Liver (tissue), 9 donors: Measurements from ENCODE around the gene SLC24A3. TPM values are rescaled to one million over a fixed set of nuclear protein-coding genes. Genes with fewer than 3 reads are reported as not detected.

ENCODE experiments used
- DNase-seq: peaks from one replicate; pipeline ENCODE4 v3.0.0-alpha.2; 2017; ENCODE audit warnings: low spot score
- H3K27ac ChIP-seq, 2 donors: one replicate each; pipeline ENCODE4 v1.7.0; 2013; ENCODE audit warnings: inconsistent platforms in 2 of 2, low read length in 2 of 2, control low read depth in 1 of 2, low read depth in 1 of 2, mild to moderate bottlenecking in 1 of 2
- H3K27me3 ChIP-seq, 4 donors: one replicate each; pipeline versions ENCODE4 v1.6.1 to v1.7.0; 2013; ENCODE audit warnings: low read length in 3 of 4, inconsistent platforms in 1 of 4, mild to moderate bottlenecking in 1 of 4, moderate library complexity in 1 of 4; ENCODE audit not compliant: control insufficient read depth in 4 of 4, insufficient read depth in 4 of 4
- H3K36me3 ChIP-seq, 4 donors: one replicate each; pipeline versions ENCODE4 v1.6.1 to v1.7.0; 2013; ENCODE audit warnings: low read length in 3 of 4, mild to moderate bottlenecking in 3 of 4, low read depth in 1 of 4, moderate library complexity in 1 of 4; ENCODE audit not compliant: control insufficient read depth in 4 of 4, insufficient read depth in 3 of 4
- H3K4me1 ChIP-seq, 4 donors: one replicate each; pipeline versions ENCODE4 v1.6.1 to v1.7.0; 2013; ENCODE audit warnings: low read length in 3 of 4, mild to moderate bottlenecking in 3 of 4, moderate library complexity in 1 of 4; ENCODE audit not compliant: control insufficient read depth in 4 of 4, insufficient read depth in 4 of 4
- H3K4me3 ChIP-seq, 3 donors: one replicate each; pipeline versions ENCODE4 v1.6.1 to v1.7.0; 2013; ENCODE audit warnings: low read length in 3 of 3, control low read depth in 1 of 3, low read depth in 1 of 3, mild to moderate bottlenecking in 1 of 3
- H3K9ac ChIP-seq, 2 donors: one replicate each; pipeline ENCODE4 v1.7.0; 2013; ENCODE audit warnings: low read length in 2 of 2, mild to moderate bottlenecking in 2 of 2, moderate library complexity in 2 of 2, control low read depth in 1 of 2, low read depth in 1 of 2
- H3K9me3 ChIP-seq, 4 donors: one replicate each; pipeline versions ENCODE4 v1.6.1 to v1.7.0; 2013; ENCODE audit warnings: low read length in 3 of 4; ENCODE audit not compliant: control insufficient read depth in 4 of 4
- ATF3 ChIP-seq: IDR thresholded peaks from 2 replicates; pipeline ENCODE4 v1.6.1; 2016; ENCODE audit warnings: antibody characterized with exemption
- EGR1 ChIP-seq, 2 donors: IDR thresholded peaks; 2 replicates each; pipeline ENCODE4 v1.6.1; 2016 to 2018; ENCODE audit warnings: antibody characterized with exemption in 2 of 2, low read depth in 2 of 2
- FOXA1 ChIP-seq: IDR thresholded peaks from 2 replicates; pipeline ENCODE4 v1.6.1; 2016; ENCODE audit warnings: antibody characterized with exemption
- FOXA2 ChIP-seq: IDR thresholded peaks from 2 replicates; pipeline ENCODE4 v1.6.1; 2016; ENCODE audit warnings: antibody characterized with exemption
- GABPA ChIP-seq, 2 donors: IDR thresholded peaks in 1 of 2; conservative IDR thresholded peaks in 1 of 2; 2 replicates each; pipeline ENCODE4 v1.6.1; 2016; ENCODE audit warnings: antibody characterized with exemption in 2 of 2, mild to moderate bottlenecking in 1 of 2, moderate library complexity in 1 of 2
- HNF4A ChIP-seq, 2 donors: conservative IDR thresholded peaks; 2 replicates each; pipeline ENCODE4 v1.6.1; 2016; ENCODE audit warnings: antibody characterized with exemption in 2 of 2, mild to moderate bottlenecking in 2 of 2
- HNF4G ChIP-seq: IDR thresholded peaks from 2 replicates; pipeline ENCODE4 v1.6.1; 2016; ENCODE audit warnings: antibody characterized with exemption
- JUND ChIP-seq, 2 donors: IDR thresholded peaks; 2 replicates each; pipeline ENCODE4 v1.6.1; 2016; ENCODE audit warnings: antibody characterized with exemption in 2 of 2
- NR2F2 ChIP-seq: IDR thresholded peaks from 2 replicates; pipeline ENCODE4 v1.6.1; 2016; ENCODE audit warnings: antibody characterized with exemption
- RAD21 ChIP-seq, 2 donors: IDR thresholded peaks; 2 replicates each; pipeline ENCODE4 v1.6.1; 2016; ENCODE audit warnings: antibody characterized with exemption in 2 of 2, mild to moderate bottlenecking in 2 of 2
- RXRA ChIP-seq, 2 donors: IDR thresholded peaks; 2 replicates each; pipeline ENCODE4 v1.6.1; 2017 to 2018; ENCODE audit warnings: antibody characterized with exemption in 2 of 2, mild to moderate bottlenecking in 1 of 2
- SP1 ChIP-seq: IDR thresholded peaks from 2 replicates; pipeline ENCODE4 v1.6.1; 2018; ENCODE audit warnings: antibody characterized with exemption, mild to moderate bottlenecking
- TAF1 ChIP-seq: conservative IDR thresholded peaks from 2 replicates; pipeline ENCODE4 v1.6.1; 2016; ENCODE audit warnings: antibody characterized with exemption, mild to moderate bottlenecking
- YY1 ChIP-seq: IDR thresholded peaks from 2 replicates; pipeline ENCODE4 v1.6.1; 2016; ENCODE audit warnings: antibody characterized with exemption, mild to moderate bottlenecking
- ZBTB33 ChIP-seq: IDR thresholded peaks from 2 replicates; pipeline ENCODE4 v1.6.1; 2016; ENCODE audit warnings: antibody characterized with exemption
- WGBS: extraction: QIAGEN DNeasy Blood & Tissue Kit; methylation state at CpG from one replicate; pipeline ENCODE4 v1.1.7; 2013; 5-methylcytosine and 5-hydroxymethylcytosine counted together
- polyA plus RNA-seq, 2 donors: library from polyadenylated mRNA; stranded (reverse) in 1 of 2; unstranded in 1 of 2; fragments of 200-250 nt in 1 of 2; fragments of >200 nt in 1 of 2; fragmentation: Nextera tagmentation in 1 of 2; extraction: Ambion mirVana in 1 of 2; gene quantifications; one replicate each; pipeline versions ENCODE4 v1.2.1 to v1.2.3, GENCODE V29; 2013 to 2015
- total RNA-seq, 2 donors: library from RNA; depleted of rRNA; stranded (reverse); fragments of >200 nt; gene quantifications; one replicate each; pipeline ENCODE4 v1.2.3, GENCODE V29; 2014
- TF ChIP-seq, protein P1 (sequence below): IDR thresholded peaks from 2 replicates; pipeline ENCODE4 v1.6.1; 2016; ENCODE audit warnings: antibody characterized with exemption
- TF ChIP-seq, protein P2 (sequence below): IDR thresholded peaks from 2 replicates; pipeline ENCODE4 v1.6.1; 2016; ENCODE audit warnings: antibody characterized with exemption, mild to moderate bottlenecking
- TF ChIP-seq, protein P3 (sequence below): fragments of 150-350 bp; IDR thresholded peaks from 2 replicates; pipeline ENCODE4 v1.5.1; 2017; ENCODE audit warnings: improper control_type of control experiment, low read depth, low read length; ENCODE audit not compliant: missing input control
- donor health status: healthy.
- donor health status: healthy.
- donor health status: healthy.
- donor health status: healthy.
- donor health status: healthy.

The SLC24A3 gene
- total and polyA plus RNA-seq, 4 donors = 0.28 to 1.8 (median 0.46) TPM

- TF ChIP-seq ZBTB33 (no peak), GABPA (IDR thresholded peaks at IDR 0.05 in 1 of 2, conservative IDR thresholded peaks at IDR 0.05 in 1 of 2) (no peak), HNF4G (no peak)
Measured at GRCh38 chr20:19275038-19275629, 62.7 kb downstream of the SLC24A3 start (continued).

GRCh38 chr20:19275630-19276071 lies 63.2 kb downstream of the SLC24A3 start:
- H3K36me3 ChIP-seq = no peaks in the 10 kb centered on the region
- peaks cover 0 to 3% (median 2%) of the 10 kb centered on the region in 4 donors for H3K27me3 ChIP-seq
- H3K27ac ChIP-seq = peak overlapping the region in 1 of 2 donors; percentile 62
- H3K4me1 ChIP-seq = no peaks in the 10 kb centered on the region
- no peak for TF ChIP-seq ATF3
- TF ChIP-seq, protein P1, sequence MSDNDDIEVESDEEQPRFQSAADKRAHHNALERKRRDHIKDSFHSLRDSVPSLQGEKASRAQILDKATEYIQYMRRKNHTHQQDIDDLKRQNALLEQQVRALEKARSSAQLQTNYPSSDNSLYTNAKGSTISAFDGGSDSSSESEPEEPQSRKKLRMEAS = no peak
- TF ChIP-seq FOXA1 = no peak
- no peak for TF ChIP-seq JUND (IDR thresholded peaks at IDR 0.05)
- no peak for TF ChIP-seq FOXA2
- TF ChIP-seq, protein P2, sequence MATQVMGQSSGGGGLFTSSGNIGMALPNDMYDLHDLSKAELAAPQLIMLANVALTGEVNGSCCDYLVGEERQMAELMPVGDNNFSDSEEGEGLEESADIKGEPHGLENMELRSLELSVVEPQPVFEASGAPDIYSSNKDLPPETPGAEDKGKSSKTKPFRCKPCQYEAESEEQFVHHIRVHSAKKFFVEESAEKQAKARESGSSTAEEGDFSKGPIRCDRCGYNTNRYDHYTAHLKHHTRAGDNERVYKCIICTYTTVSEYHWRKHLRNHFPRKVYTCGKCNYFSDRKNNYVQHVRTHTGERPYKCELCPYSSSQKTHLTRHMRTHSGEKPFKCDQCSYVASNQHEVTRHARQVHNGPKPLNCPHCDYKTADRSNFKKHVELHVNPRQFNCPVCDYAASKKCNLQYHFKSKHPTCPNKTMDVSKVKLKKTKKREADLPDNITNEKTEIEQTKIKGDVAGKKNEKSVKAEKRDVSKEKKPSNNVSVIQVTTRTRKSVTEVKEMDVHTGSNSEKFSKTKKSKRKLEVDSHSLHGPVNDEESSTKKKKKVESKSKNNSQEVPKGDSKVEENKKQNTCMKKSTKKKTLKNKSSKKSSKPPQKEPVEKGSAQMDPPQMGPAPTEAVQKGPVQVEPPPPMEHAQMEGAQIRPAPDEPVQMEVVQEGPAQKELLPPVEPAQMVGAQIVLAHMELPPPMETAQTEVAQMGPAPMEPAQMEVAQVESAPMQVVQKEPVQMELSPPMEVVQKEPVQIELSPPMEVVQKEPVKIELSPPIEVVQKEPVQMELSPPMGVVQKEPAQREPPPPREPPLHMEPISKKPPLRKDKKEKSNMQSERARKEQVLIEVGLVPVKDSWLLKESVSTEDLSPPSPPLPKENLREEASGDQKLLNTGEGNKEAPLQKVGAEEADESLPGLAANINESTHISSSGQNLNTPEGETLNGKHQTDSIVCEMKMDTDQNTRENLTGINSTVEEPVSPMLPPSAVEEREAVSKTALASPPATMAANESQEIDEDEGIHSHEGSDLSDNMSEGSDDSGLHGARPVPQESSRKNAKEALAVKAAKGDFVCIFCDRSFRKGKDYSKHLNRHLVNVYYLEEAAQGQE = no peak
- no peak for TF ChIP-seq ZBTB33
- TF ChIP-seq TAF1 = no peak
- peak; percentile 55 for TF ChIP-seq SP1
- TF ChIP-seq HNF4G = no peak
- peak; percentile 16 to 31 for TF ChIP-seq RXRA (IDR thresholded peaks at IDR 0.05)
- no peak for TF ChIP-seq HNF4A (conservative IDR thresholded peaks at IDR 0.05)
- TF ChIP-seq, protein P3, sequence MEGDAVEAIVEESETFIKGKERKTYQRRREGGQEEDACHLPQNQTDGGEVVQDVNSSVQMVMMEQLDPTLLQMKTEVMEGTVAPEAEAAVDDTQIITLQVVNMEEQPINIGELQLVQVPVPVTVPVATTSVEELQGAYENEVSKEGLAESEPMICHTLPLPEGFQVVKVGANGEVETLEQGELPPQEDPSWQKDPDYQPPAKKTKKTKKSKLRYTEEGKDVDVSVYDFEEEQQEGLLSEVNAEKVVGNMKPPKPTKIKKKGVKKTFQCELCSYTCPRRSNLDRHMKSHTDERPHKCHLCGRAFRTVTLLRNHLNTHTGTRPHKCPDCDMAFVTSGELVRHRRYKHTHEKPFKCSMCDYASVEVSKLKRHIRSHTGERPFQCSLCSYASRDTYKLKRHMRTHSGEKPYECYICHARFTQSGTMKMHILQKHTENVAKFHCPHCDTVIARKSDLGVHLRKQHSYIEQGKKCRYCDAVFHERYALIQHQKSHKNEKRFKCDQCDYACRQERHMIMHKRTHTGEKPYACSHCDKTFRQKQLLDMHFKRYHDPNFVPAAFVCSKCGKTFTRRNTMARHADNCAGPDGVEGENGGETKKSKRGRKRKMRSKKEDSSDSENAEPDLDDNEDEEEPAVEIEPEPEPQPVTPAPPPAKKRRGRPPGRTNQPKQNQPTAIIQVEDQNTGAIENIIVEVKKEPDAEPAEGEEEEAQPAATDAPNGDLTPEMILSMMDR = no peak
- no peak for TF ChIP-seq YY1
- TF ChIP-seq EGR1 (IDR thresholded peaks at IDR 0.05; ENCODE audit: low read depth in 2 of 2) = no peak
- TF ChIP-seq GABPA (IDR thresholded peaks at IDR 0.05 in 1 of 2, conservative IDR thresholded peaks at IDR 0.05 in 1 of 2) = no peak
- TF ChIP-seq NR2F2 = peak; percentile 44
- peak in 1 of 2 donors; percentile 28 for TF ChIP-seq RAD21 (IDR thresholded peaks at IDR 0.05)
- no peak overlapping the region for H3K4me3 ChIP-seq
- H3K9ac ChIP-seq = no peak overlapping the region
- WGBS = 32% methylated on average over 7 of the region's 7 CpGs
- peak; percentile 39 for DNase-seq
- H3K9me3 ChIP-seq = no peaks in the 10 kb centered on the region
